T-helper 22 cell (primary cell): ENCODE results near the gene ITGB2.

Source experiments
- DNase-seq: peaks from one replicate; pipeline ENCODE4 v3.0.0-alpha.2; 2020; ENCODE audit warnings: low read depth

The ITGB2 gene

DNA sequence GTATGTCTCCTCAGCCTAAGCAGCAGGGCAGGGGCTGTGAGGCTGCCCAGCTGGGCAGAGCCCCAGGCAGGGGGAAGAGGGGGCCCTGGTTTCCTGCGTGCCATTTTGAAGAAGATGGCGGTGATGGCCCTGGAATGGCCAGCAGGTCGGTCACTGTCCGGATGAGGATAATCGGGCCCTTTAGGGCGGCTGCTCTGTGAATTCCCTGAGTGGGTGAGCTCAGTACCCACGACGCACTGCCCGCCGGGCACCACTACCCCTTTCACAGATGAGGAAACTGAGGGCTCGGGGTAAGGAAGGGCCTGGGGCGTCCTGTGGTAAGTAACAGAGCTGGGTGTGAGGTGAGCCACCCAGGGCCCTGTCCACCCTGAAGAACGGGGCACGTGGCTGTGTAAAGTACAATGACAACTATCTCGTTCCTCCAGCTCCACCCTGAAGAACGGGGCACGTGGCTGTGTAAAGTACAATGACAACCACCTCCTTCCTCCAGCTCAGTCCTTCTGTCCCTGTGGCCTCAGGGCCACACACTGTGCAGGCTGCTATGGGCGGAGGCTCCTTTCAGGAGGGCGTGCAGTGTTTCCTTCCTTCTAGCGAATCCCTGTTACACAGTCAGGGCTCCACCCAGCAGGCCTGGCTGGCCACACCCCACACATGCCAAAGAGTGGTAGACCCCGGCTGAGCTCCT lies 23.2 kb downstream of the ITGB2 start:
- no peak for DNase-seq

DNA sequence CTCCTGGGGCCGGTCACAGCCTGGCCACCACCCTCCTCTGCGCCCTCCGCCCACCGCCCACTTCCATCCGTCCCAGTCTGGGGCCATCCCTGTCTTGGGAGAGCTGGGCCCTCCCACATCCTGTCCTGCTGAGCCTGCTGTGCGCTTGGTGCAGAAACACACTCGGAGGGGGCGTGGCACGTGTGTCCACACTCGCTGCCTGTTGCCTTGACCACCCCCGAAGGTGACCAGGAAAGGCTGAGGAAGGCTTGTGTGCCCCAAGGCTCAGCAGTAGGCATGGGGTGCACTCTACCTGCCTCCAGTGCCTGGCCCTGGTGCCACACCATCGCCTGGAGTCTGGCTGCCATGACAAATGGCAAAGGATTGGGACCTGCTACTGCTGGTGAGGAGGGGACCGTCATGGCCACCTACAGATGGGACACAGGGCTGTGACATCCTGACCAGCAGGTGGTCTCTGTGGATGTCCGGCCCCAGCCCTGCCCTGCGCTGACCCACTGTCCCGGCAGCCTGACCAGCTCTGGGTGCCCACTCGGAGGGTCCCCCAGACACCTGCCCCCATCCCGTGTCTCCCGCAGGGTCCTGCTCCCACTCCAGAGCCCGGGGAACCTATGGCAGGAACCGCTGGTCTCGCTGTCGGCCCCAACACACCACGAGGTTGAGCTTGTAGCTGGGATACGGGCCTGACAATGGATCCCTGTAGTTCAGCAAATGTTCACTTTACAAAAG lies 24.0 kb downstream of the ITGB2 start:
- DNase-seq: no peak

DNA sequence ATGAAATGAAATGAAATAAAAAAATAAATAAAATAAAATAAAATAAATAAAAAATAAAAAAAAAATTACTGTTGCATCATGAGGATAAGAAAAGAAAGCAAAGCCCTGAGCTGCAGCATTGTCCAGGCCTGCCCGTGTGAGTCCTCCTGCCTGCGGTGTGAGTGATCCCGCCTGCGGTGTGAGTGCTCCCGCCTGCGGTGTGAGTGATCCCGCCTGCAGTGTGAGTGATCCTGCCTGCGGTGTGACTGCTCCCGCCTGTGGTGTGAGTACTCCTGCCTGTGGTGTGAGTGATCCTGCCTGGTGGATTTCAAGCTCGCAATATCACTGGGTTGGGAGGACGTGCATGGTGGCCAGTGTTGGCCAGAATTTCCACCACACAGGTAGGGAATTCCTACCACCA lies 24.8 kb downstream of the ITGB2 start:
- no peak for DNase-seq

DNA sequence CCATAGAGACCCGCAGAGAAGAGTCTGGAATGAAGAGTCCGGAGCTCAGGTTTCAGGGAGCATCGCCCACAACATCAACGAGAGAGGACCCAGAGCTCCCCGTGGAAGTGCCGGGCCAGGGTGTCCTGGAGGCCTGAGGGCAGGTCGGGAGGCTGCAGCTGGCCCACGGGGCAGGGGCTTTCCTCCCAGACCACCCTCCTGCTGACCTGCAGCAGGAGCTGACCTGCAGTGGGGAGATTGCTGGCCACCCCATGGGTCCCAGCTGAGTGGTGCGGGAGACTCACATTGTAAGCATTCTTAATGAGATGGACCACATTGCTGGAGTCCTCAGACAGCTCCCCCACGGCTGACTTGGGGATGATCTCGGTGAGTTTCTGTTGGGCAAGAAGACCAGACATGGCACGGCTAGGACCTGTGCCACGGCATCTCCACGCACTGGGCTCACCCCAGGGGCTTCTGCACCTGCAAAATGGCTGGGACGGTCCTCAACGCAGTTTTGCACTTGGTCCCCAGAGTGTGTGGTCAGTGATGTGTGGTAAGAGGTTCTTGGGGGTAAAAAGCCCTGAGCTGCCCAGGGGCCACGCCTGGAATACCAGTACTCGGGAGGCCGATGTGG lies 25.9 kb downstream of the ITGB2 start:
- no peak for DNase-seq

DNA sequence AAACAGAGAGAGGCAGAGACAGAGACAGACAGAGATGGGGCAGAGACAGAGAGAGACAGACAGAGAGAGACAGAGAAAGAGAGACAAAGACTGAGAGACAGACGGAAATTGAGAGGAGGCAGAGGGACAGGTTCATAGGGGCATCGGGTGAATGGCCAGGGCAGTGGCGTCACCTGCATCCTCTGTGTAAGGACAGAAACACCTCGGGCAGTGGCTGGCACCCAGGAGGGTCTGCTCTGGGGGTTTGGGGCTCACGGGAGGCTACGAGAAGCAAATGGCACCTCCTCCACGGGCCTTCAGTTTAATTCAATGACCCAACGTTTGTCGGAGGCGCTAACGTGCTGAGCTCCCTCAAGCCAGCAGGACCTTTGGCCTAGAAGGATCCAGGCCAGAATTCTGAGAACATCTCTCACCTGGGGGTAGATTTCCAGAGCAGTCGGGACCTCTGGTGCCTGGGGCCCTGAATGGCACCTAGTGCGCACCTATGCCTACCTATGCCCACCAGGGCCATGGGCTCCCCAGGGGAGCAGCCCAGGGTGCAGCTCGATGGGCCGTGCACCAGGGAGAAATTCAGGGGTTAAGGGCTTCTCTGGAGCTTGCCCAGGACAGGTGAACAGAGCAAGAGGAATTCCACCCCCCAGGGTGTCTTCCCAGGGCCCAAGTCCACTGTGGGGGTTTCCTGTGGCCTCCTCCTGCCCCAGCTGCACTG lies 26.6 kb downstream of the ITGB2 start:
- DNase-seq: no peak

DNA sequence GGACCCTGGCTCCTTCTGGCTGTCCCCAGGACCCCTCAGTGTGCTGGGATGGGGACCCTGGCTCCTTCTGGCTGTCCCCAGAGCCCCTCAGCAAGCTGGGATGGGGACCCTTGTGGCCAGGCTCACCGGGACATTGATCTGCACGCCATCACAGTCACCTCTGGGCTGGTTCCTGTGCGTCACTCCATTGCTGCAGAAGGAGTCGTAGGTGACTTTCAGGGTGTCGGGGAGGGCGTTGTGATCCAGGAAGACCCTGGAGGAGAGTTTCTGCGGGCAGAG lies 27.5 kb downstream of the ITGB2 start:
- DNase-seq: no peak

DNA sequence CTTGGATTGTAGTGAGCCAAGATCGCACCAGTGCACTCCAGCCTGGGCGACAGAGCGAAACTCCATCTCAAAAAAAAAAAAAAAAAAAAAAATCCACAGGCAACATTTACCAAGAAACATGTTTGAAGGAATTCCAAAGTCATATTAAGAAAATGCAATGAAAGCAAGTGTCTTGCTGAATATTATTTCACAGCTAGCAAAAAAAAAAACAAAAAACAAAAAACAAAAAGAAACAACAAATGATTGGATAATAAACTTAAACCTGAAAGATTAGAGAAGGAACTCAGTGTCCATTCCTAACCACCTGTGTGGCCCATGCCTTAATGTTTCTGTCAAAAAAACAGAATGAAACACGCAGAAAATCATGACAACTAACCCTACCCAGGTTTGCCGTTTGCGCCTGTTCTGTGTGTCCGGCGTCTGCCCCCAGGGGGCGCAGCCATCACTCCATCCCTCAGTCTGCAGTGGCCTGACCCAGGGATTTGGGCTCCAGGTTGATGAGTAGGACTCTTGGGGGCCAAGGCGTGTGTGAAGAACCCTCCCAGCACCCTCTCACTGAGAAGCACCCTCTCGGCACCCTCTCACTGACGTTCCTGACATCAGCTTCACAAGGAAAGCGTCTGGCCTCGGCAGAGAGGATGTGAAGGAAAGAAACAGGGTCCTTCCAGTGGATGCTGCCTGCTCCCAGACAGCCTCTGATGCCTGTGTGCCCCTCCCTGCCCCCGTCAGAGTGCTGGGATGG lies 28.0 kb downstream of the ITGB2 start:
- DNase-seq: peak; percentile 40

DNA sequence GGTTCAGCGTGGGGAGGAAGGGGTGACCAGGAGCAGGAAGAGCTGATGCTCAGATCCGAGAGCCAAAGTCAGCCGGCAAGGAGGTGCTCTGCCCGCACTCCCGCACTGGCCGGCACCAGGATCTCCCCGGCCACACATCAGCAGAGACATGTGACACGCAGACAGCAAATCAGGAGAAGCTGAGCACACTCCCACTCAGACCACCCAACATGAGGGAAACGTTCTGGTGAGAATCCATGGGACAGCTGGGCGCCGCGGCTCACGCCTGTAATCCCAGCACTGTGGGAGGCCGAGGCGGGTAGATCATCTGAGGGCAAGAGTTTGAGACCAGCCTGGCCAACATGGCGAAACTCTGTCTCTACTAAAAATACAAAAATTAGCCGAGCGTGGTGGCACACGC lies 28.6 kb downstream of the ITGB2 start:
- DNase-seq: no peak

DNA sequence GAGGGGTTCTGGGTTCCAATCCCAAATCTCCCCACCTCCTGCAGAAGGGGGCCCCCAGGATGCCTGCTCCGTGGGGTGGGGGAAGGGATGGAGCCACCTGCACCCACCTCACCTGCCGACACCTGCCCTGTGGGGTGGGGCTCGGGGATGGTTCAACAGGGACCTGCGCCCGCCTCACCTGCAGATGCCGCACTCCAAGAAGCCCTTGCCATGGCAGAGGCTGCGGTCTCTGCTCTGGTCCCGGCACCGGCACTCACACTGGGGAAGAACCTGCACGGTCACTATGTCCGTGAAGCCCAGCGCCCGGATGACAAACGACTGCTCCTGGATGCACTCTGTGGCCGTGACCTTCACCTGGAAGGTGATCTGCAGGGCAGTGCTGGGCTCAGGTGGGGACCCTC lies 29.1 kb downstream of the ITGB2 start:
- no peak for DNase-seq

DNA sequence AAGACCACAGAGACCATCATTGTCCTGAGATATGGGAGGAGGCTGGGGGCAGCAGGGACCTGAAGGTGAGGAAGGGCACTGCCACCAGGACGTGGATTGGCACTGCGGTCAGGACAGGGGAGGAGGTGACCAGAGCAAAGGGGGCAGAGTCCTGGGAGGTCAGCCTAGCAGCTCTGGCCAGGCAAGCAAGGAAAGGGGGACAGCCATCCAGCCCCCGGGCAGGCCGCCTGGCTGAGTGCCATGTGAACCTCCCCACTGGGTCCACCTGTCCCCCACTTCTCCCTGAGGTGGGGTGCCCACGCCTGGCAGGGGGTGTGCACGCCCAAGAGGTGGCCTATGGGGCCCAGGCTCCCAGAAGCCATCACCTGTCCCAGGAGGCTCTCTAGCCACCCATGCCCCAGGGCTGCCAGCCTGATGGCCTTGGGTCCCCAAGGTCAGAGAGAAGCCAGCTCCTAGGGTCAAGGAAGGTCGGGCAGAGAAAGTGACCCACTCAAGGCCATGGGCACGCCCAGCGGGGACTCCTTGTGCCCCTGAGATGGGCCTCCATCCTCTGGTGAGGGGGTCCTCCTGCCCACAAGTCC lies 29.6 kb downstream of the ITGB2 start:
- DNase-seq: no peak

DNA sequence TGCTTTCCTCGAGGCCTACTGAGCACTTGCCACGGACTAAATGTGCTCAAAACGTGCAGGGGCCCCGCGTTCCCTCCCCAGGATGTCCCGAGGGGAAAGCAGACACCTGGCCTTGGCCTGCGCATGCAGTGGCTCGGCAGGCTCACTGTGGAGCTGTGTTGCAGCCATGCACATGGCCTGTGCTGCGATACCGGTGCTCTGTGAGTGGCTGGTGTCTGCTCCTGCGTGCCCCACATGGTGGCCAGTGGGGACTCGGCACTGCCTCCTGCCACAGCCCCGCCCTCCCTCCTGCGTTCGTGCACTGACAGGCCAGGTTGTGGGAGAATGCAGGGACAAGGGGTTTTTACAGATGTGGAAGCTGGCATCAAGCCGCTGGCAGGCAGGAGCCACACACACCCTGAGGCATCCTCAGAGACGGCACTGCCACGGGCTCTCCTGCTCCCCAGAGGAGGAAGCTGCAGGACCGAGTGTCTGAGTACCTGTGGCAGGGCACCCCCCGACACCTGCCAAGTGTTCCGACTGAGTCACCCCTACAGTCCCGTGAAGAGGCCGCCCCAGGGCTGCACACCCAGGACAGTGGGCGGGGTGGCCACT lies 30.3 kb downstream of the ITGB2 start:
- DNase-seq: no peak

DNA sequence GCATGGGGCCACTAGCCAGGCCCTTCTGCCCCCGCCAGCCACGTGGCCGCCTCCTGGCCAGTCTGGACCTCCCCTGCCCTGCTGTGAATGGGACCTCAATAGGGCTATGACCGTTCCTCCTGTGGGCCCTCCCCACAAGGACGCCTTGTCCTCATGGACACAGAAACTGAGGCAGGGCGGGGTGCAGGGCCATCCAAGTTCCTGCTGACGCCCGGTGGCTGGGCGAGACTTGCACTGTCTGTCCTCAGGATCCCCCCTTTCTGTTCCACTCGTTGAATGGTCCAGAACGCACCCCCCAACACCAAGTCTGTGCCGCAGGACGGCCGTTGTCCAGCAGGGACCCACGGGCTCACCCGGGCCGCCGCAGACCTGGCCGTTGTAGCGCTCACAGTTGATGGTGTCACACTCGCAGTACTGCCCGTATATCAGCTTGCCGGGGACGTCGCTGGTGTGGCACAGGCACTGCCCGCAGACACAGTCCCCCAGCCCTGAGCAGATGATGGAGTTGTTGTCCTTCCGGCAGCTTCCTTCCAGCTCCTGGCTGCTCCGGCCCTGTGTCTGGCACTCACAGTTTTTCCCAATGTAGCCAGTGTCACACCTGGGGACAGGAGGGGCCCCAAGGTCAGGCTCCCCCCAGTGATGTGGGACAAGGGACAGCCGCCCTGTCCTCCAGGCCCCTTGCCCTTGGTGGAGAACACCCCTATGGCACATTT lies 30.9 kb downstream of the ITGB2 start:
- no peak for DNase-seq

DNA sequence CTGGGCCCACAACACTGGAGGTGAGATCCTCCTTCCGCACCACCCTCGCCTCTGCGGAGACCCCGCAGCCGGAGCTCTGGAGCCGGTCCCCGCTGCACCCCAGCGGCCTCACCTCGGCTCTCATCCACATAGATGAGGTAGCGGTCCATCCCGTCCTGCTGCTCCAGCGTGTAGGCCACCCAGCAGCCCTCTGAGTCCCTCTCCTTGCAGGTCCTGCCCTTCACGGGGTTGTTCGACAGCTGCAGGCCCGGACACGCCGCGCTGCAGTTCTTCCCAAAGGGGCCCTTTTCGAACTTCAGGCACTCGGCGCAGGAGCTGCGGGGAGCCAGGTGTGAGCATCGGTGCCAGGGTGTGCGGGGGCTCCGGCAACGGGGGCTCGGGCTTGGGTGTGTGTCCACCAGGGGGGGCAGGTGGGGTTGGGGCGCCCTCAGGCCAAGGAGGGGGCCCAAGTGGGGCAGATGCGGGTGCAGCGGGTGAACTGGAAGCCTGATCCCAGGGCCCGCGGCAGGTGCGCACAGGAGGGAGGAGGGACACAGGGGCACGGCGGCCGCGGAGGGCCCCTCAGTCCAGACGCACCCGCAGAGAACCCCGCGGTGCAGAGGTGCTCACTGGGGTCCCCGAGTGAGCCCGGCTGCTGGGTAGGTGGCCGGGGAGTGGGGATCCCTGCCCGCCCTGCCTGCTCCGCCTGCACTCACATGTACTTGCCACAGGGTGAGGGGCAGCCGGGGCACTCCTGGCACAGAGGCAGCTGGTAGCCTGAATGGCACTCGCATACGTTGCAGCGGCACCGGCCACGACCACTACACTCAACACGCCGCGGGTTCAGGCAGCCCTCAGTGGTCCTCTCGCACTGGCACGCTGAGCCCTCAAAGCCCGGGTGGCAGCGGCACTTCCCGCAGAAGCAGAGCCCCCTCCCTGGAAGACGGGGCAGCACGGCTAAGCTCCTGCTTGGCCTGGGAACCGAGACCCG lies 31.8 kb downstream of the ITGB2 start:
- no peak for DNase-seq

DNA sequence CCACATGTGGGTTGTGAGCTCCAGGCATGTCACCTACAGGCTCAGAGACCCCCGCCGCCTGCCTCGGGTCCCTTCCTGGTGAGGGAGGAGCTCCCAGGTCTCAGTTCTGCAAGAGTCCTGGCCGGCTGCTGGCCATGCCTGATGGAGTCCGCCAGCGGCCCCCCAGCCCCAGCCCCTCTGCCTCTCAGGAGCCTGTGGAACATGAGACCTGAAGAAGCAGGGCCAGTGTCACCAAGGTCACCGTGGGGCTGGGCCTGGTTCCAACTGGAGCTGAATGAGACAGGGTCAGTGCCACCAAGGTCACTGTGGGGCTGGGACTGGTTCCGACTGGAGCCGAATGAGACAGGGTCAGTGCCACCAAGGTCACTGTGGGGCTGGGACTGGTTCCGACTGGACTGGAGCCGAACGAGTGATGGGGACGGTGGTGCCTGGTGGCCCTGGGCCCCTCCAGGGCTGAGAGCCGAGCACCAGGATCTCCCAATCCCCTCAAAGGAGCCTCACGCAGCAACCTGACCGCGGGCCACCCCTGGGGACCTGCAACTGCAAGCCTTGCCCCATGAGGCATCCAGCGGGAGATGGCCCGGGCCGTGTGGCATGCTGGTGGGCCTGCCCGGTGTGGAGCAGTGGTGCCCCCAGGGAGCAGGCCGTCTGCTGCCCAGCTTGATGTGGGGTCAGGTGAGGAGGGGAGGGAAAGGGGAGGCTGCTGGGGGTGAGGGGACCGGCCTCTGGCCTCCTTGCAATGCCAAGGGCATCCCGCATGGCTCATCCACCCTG lies 32.7 kb downstream of the ITGB2 start:
- DNase-seq: no peak

DNA sequence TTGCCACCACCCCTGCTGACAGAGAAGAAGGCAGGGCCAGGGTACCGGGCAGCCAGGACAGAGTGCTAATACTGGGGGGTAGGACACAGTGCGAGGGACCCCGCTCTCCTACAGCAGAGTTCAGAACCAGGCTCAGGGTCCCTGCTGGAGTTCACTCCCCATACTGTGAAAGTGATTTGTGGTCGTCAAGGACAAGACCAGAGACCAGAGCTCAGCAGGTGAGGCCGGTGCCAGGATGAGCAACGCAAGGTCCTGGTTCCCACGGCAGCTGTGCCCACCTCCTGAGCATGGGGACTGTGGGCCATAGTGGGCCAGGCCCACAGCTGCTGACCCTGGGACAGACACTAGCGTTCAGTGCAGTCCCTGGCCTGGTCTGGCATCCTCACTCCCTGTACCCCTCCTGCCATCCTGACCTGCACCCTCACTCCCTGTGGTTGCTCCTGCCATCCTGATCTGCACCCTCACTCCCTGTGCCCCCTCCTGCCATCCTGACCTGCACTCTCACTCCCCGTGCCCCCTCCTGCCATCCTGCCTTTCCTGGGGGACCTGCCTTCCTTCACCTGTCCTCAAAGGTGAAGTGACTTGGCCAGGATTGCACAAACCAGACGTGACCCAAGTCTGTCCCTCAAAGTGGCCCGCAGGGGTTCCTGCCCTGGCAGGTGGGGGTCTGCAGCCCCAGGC lies 33.4 kb downstream of the ITGB2 start:
- no peak for DNase-seq

DNA sequence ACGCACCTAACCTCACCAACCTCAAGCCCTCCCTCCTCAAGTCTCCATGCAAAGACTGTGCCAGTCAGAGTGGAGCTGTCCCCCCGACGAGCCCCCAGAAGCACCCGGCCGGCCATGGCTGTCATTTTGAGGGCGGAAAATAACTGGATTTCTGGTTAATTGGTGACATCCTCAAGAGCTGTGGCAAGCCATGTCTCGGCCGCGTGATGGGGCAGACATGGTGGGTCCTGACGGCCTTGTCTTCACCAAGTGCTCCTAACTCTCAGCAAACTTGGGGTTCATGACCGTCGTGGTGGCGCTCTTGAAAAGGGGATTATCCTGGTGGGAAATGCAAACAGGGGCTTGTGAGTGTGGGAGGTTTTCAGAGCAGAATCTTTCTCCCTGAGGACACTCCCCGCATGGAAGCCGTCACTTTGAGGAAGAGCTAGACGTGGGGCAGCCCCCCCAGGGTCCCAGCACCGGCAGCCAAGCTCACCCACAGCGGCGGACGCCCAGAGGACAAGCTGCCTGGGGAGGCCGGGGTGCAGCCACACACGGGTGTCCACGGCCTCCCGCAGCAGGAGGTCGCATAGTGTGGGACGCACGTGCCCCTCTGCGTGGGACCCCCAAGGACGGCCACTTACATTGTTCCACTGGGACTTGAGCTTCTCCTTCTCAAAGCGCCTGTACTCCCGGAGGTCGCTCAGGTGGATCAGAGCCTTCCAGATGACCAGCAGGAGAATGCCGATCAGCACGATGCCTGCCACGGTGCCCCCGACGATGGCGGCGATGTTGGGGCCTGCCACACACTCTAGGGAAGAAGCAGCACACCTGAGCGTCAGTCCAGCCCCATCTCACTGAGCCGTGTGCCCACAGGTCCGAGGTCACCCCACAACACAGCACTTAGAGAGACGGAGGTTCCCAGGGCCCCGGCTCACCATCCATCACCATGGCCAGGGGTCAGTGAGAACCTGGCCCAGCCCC lies 34.3 kb downstream of the ITGB2 start:
- no peak for DNase-seq

DNA sequence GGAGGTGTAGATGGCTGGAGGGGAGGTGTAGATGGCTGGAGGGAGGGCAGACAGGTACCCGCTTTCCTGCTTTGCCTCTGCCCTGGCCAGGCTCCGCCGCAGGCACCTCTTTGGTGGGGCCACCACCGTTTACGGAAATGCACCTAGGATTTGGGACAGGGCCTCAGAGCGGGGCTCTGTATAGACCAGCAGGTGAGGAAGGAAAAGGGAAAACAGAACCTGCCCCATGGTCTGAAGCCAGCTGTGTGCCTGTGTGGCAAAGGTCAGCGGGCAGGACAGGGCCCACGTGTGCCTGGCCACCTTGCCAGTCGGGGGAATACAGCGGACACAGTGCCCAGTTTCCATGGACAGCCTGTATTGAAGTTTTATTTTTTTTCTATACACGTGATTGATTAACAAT lies 35.1 kb downstream of the ITGB2 start:
- DNase-seq: no peak
